AML-193 (cell line): Measurements from ENCODE around the gene GPLD1.
"Not testable (repeated sequence)": the region's sequence is repeated elsewhere in the genome, so short reads cannot be mapped to it uniquely, and the experiment has no call there.

ENCODE experiments used
- DNase-seq, 2 experiments: peaks; one replicate each; lab custom pipeline; 2025; lab: John Stamatoyannopoulos, UW

The GPLD1 gene

GRCh38 chr6:24453921-24454320 is 35.5 kb downstream of the GPLD1 start:
- DNase-seq: no peak

GRCh38 chr6:24451581-24452388 is 37.6 kb downstream of the GPLD1 start:
- DNase-seq: no peak

GRCh38 chr6:24448828-24449525 is 40.4 kb downstream of the GPLD1 start:
- no peak for DNase-seq

- DNase-seq: no peak
Measured at GRCh38 chr6:24448396-24448795, 41.0 kb downstream of the GPLD1 start.

GRCh38 chr6:24446670-24447069 is 42.7 kb downstream of the GPLD1 start:
- no peak for DNase-seq

- no peak for DNase-seq
Measured at GRCh38 chr6:24445704-24446103, 43.7 kb downstream of the GPLD1 start.

GRCh38 chr6:24444588-24444987 is 44.8 kb downstream of the GPLD1 start:
- DNase-seq: no peak

- no peak for DNase-seq
Measured at GRCh38 chr6:24441599-24441904, 47.8 kb downstream of the GPLD1 start.

- DNase-seq: no peak
Measured at GRCh38 chr6:24440897-24441598, 48.3 kb downstream of the GPLD1 start.

- DNase-seq: no peak
Measured at GRCh38 chr6:24439858-24440539, 49.4 kb downstream of the GPLD1 start.

- DNase-seq: no peak
Measured at GRCh38 chr6:24436979-24437378, 52.4 kb downstream of the GPLD1 start.

GRCh38 chr6:24432611-24433010 is 56.8 kb downstream of the GPLD1 start:
- no peak for DNase-seq

GRCh38 chr6:24431045-24431451 is 58.3 kb downstream of the GPLD1 start:
- DNase-seq: peak; percentile 56 to 59

GRCh38 chr6:24430086-24430485 is 59.3 kb downstream of the GPLD1 start:
- no peak for DNase-seq

- no peak for DNase-seq
Measured at GRCh38 chr6:24429146-24429545, 60.2 kb downstream of the GPLD1 start.

GRCh38 chr6:24428615-24429014 is 60.8 kb downstream of the GPLD1 start:
- peak; percentile 33 to 36 for DNase-seq

GRCh38 chr6:24426729-24427446 is 62.5 kb downstream of the GPLD1 start:
- no peak for DNase-seq

- DNase-seq: no peak
Measured at GRCh38 chr6:24425091-24425490, 64.3 kb downstream of the GPLD1 start.

GRCh38 chr6:24419526-24419925 is 69.9 kb downstream of the GPLD1 start:
- DNase-seq: no peak

GRCh38 chr6:24415753-24416152 is 73.6 kb downstream of the GPLD1 start:
- DNase-seq: no peak

- DNase-seq: not testable (repeated sequence)
Measured at GRCh38 chr6:24414531-24414930, 74.8 kb downstream of the GPLD1 start.

GRCh38 chr6:24412294-24412693 is 77.1 kb downstream of the GPLD1 start:
- DNase-seq: no peak
